A172 (cell line): Measurements from ENCODE around the gene APP. TPM values are rescaled to one million over a fixed set of nuclear protein-coding genes. Genes with fewer than 3 reads are reported as not detected.

Source experiments
- DNase-seq: peaks from one replicate; pipeline ENCODE4 v3.0.0-alpha.2; 2015; ENCODE audit warnings: low spot score
- total RNA-seq: library from RNA; depleted of rRNA; stranded (reverse); fragments of >200 nt; shearing (Covaris generic); gene quantifications from 2 replicates; pipeline ENCODE4 v1.2.3, GENCODE V29; 2014

The APP gene
- total RNA-seq, 1 experiment from 2014 or later, result 337 TPM

DNA sequence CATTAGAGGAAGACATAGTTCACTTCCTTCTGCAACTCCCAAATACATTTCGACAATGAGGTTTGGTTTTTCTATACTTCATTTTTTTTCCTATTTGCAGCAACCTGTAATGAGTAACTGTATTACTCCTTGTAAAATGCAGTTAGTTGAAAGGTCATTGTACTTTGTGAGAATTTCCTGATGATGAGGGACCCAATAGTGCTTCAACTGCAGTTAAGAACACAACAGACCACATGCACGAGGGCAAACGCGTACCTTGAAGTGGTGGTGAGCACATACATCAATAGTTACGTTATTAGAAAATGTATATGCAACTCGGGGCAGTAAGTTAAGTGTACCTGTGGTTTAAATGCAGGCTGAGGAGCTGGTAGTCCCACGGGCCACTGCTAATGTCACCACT is 264.0 kb downstream of the APP start:
- DNase-seq, result no peak

DNA sequence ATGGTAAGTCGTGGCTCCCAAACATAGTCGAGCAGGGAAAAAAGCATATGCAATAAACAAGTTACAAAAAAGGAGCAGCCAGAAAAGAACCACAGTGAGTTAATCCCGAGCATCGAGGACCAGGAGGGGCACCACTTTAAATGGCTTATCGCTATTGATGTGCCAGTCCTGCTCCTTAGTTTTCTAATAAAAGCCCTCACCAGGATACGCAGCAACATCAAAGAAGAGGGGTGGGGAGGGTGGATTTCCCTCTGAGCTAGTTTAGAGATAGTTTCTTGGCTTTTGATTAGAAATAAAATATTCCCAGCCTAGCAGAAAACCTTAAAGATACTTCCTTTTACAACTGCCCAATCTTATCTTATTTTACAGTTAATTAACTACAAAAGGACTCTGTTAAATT is 265.4 kb downstream of the APP start:
- DNase-seq, result no peak

DNA sequence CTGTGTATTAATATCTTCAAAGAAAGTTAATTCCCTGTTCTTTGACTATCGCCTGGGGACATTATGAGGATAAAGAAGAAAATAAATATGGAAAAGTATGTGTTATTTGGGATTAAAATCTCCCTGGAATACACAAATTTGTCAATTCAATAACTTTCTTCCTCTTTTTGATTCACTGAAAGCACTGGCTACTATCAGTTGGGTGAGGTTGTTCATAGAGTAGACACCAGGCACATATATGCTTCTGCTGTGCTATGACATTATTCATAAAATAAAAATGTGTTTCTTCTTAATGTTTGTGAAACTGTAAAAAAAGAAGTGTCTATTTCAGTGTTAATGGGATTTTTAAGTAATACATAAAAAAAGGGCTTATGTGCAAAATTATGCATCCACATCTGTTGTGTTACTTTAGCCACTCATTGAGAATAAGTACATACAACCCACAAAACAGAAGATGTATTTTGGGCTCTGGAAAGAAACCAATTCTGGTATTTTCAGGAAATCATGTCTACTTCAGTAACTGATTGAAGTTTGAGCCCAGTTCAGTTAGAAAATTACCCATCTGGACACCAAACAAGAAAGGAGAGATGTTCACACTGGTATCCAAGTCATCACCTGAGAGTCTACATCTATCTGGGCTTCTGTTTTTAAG is 266.4 kb downstream of the APP start:
- DNase-seq, result no peak

DNA sequence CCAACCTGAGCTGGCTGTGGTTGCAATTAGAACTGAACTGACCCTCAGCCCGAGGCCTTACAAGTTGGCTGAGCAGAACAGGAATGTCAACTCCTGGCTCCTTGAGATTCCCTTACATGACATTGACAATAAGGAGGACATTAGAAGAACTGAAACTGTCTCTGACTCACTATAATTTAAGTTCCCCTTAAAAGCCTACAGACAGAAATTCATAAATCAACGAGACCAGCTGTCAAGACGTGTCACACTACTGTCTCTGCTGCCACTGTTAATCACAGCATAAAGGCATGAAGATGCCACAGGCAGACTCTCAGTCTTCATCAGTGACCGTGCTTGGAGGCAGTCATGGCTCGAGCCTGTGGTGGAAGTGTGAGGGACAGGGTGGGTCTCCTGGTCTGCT is 267.0 kb downstream of the APP start:
- DNase-seq, result no peak

DNA sequence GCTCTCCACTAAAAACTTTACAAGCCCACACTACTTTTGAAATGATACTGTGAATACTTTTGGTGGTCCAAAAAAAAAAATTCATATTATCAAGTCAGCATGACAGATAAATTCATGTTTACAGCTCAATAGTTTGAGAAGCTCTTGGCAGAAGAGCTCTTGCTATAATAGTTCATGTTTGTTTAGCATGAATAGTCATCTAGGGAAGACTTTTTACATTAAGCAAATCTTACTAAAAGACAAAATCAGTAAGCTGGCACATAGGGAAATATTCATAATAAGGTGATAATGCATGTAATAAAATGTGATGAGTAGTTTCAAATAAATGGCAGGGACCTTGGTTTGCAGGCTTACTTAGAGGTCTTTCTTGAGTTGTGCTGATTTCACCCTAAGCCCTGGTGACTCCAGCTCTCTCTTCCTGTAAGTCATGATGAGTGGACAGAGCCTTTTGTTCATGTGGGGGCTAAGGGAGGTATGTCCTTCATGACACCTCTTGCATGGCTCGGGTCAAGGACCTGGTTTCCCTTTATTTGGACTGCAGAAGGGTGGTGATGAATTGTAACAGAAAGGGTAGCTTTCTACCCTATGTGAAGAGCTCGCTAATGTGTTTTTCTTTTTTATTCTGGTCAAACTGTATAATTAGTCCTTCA is 269.1 kb downstream of the APP start:
- DNase-seq, result no peak

DNA sequence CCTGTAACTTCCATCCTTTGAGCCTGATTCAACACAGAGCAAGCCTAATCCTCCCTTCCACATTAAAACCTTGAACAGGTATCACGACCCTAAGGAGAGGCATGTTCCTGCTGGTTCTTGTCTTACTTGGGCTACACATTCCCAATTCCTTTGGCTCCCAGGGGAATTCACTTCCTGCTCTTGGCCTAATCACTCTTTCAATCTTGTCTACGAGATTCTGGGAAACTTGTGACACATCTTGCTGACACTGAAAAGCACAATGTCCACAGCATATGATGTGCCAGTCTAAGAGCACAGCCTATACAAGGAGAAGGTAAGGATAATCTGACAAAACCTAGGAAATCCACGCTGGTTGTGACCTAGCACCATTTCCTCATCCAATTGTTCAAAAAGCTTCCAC is 271.9 kb downstream of the APP start:
- no peak for DNase-seq

DNA sequence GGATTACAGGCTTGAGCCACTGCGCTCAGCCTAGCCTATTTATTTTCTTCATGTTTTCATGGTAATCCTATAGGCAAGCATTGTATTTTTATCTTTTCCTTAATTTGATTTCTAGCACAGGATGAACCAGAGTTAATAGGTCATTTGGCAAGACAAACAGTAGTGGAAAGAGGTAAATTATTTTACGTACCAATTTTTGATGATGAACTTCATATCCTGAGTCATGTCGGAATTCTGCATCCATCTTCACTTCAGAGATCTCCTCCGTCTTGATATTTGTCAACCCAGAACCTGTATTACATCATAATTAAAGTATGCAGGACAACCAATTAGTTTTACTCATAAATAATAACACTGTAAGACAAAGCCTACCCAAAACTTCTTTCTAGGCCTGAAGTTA is 273.2 kb downstream of the APP start:
- no peak for DNase-seq

- DNase-seq, result peak; percentile 20
These were observed 274.0 kb downstream of the APP start for GRCh38 chr21:25896501-25897056.

DNA sequence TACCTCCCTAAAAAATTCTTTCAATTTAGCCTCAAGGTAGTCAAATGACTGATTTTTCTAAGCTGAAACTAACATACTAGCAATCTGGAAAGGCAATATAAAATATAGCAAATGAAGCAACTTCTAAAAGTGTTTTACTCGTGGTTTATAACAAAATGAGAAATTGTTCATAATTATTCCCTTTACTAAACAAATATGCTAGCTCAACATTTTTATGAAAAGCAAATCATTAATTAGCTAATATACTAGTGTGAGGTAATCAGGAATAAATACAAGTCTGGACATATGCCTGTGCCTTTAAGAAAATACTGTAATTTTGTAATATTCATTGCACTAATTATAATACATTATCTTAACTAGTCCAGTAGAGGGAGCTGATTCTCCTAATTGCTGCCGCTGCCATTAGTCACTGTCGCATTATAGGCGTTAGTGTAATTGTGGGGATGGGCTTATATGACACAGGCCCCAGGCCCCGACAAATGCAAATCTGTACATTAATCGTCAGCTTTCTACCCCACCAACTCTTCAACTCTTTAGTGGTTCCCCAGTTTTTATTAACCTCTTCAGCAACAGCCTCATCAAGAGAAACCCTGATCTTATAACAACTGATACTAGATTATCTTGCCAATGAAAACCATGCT is 274.9 kb downstream of the APP start:
- DNase-seq, result peak; percentile 53

GRCh38 chr21:25893191-25893590 is 277.4 kb downstream of the APP start:
- DNase-seq, result no peak

DNA sequence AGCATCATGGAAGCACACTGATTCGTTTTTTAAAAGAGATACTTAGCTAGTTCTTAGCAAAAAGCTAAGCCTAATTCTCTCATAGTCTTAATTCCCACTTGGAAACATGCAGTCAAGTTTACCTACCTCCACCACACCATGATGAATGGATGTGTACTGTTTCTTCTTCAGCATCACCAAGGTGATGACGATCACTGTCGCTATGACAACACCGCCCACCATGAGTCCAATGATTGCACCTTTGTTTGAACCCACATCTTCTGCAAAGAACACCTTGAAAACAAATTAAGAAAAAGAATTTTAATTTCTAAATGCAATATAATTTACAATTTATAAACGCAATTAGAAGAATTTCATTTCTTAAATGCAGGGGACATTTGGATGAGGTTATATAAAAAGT is 279.0 kb downstream of the APP start:
- DNase-seq, result no peak

DNA sequence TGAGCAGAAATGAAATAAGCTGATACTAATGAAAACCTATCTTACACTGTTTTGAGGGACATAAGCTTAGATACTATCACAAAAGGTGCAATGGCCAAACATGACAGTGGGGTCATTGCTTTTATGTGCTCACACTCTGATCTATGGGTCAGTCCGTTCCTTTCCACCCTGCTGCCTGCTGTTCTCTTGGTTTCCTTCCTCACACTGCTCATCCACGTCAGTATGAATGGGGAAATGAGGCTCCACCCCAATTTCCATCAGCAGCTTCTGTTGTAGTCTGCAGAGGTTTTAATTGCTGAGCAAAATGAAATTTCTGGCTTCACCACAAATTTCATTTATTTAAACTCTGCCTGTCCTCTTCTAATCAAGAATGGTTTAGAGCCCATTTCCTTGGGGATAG is 280.6 kb downstream of the APP start:
- no peak for DNase-seq

DNA sequence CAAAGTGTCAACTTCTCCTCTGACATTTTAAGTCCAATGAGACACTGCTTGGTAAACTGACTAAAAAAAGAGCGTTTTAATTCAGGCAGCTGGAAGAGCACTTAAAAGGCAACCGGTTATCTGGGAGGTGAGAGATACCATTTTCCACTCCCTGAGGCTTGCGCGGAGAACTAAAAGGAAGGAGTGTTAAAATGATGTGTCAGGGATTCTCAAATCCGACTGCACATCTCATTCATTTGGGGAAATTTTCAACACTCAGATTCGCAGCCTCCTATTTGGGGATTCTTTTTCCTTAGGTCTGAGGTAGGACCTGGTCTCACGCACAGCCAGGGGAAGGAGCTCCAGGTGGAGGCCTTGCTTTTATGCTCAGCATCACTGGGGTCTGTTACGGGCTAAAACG is 281.9 kb downstream of the APP start:
- DNase-seq, result no peak

DNA sequence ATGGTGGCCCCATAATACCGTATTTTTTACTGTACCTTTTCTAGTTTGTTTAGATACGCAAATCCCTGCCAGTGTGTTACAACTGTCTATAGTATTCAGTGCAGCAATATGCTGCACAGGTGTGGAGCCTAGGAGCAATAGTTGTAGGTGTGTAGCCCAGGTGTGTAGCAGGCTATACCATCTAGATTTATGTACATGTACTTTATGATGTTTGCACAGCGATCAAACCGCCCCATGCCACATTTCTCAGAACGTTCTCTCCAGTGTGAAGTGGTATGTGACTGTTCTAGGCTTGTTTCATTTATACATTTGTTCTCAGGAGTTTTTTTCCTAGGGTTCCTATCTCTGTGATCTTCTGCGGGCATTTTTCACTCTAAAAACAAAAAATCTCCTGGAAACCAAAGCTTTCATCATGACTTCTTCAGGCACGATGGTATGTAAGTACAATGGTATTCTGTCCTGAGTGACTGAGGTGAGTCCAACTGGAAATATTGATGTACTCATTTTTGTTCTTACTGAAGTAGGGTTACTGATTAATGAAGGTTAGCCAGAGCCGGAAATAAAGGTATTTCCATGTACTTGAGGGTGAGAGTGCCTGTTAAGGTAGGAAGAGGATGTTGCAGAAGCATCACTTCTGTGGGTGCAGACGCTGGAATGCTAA is 282.8 kb downstream of the APP start:
- no peak for DNase-seq

DNA sequence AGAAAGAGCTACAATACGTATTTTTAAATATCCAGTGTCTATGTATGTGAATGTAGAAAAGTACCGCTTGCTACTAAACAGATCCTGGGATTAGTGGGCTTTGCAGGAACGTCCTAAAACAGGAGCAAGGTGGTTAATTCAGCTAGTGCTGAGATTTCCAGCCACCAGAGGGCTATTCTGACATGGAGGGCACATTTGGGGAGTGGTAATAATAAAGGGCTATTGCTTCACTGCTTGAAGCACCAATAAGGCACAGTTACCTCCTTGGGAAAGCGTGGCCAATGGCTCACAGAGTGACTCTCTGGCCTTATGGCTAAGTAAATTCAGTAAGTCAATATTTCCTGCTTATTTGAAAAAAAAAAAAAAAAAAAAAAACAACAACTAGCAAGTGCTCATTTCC is 283.4 kb downstream of the APP start:
- no peak for DNase-seq

DNA sequence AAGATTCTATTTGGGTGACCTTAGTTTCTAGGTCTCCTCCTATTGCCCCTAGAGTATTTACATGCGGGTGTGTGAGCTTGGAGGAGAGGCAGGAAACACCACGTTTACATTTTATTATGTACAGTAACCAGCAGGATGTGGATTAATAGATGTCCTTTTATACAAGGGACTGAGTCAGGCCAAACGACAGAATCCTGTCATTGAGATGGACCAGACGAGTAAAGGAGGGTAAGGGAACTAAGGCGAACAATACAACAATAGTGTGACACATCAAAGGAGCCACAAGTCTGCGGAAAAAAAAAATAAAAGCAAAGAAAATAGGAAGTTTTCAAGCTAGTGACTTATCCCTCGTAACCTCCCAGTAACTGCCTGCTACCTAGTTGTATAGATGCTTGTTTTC is 284.7 kb downstream of the APP start:
- DNase-seq, result no peak

DNA sequence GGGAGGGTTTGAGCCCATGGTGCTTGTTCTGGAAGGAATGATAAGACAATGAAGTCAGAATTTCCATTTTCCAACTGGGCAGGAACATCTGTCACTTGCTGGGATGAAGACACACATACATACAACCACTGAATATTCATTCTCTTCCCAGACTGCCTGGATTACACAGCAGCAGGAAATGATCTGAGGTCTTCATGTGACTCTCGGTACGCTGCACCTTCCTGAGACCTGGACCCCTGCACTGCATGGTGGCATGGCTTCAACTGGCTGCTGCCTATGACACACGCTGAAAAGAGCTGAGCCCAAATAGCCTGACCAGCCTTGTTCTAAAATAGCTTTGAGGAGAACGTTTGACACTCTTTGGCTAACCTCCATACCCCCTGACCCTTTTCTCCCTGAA is 285.2 kb downstream of the APP start:
- DNase-seq, result no peak

DNA sequence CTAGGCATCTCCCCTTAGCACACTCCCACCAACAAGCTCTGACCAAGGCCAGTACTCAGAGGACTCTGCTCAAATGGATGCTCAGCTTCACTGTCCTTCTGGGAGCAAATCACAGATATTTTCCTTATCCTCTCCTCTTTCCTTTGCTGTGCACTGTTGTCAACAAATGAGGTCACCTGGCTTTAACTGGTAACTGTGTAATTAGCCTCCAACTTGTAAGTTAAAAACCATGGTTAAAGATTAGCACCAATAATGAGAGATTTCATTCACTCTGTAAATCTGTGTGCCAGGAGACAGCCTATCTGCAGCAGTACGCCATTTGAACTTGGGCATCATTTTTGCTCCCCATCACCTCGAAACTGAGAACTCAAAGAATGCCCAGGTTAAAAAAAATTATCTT is 286.3 kb downstream of the APP start:
- no peak for DNase-seq

DNA sequence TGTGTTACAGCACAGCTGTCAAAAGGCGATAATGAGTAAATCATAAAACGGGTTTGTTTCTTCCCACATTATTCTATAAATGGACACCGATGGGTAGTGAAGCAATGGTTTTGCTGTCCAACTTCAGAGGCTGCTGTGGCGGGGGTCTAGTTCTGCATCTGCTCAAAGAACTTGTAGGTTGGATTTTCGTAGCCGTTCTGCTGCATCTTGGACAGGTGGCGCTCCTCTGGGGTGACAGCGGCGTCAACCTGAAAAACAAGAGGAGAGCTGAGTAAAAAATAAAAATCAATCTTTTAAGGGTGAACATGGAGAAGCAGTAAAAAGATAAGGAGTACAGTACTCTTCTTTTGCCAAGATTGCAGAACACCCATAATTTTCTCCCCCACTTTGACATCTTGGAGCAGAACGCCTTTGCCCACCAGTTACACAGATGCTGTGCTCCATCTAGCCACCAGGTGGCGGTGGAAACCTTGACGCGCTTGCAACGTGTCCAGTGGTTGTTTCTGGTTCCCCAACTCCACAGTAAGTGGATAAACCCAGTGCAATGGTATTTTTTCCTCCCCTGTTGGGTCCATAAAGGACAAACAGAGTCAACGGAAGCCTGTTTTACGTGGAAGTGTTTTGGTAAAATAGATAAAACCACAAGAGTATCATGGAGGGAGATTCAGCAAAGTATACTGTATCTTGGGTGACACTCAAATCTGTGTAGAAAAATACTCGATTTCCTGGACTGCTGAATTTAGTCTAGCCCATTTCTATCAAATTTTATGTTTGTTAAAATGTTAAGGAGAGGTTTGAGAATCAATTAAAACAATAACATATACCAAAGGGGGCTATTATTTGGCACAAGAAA is 288.8 kb downstream of the APP start:
- DNase-seq, result peak; percentile 74

DNA sequence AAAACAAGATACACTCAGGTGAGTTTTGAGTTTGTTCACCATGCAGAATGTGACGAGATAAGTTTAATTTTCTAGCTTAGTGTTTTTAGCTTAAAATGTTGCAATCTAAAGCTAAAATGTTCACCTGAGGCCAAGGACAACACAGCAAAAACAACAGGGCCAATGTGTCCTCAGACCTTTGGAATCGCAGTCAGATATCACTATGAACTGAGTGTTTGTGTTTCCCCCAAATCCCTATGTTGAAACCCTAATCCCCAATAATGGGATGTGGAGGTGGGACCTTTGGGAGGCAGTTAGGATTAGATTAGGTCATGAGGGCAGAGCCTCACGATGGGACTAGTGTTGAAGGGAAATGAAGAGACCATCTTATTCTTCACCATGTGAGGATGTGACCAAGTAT is 291.4 kb downstream of the APP start:
- DNase-seq, result no peak

GRCh38 chr21:25878344-25878743 is 292.2 kb downstream of the APP start:
- DNase-seq, result peak; percentile 47

DNA sequence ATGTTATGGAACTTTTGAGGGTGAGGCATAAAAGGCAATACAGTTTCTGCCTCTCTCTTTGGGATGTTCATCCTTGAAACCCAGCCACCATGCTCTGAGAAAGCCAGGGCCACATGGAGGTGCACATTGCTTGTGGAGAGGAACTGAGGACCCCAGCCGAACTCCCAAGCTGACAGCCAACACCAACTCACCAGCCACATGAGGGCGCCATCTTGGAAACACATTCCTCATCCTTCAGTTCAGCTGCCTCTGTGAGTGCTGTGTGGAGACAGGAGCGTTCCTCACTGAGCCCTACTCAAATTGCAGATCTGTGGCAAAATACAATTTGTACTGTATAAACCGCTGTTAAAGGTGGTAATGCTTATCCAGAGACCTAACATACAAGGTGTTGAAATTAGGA is 298.3 kb downstream of the APP start:
- no peak for DNase-seq
